Kidney epithelial cell (primary cell): Measurements from ENCODE around the gene PHRF1. TPM values are rescaled to one million over a fixed set of nuclear protein-coding genes. Genes with fewer than 3 reads are reported as not detected.

Source experiments
- DNase-seq: peaks from one replicate; pipeline ENCODE4 v3.0.0-alpha.2; 2010; ENCODE audit warnings: low read depth
- H3K27me3 ChIP-seq: 2 replicates; pipeline ENCODE4 v1.6.0; 2011; ENCODE audit warnings: low read length; ENCODE audit not compliant: control insufficient read depth, insufficient read depth
- H3K36me3 ChIP-seq: 2 replicates; pipeline ENCODE4 v1.5.1; 2011; ENCODE audit warnings: low read length; ENCODE audit not compliant: control insufficient read depth, insufficient read depth
- H3K4me3 ChIP-seq: 2 replicates; pipeline ENCODE4 v1.5.1; 2011; ENCODE audit warnings: low read depth, mild to moderate bottlenecking, control low read depth, low read length
- total RNA-seq: library from RNA; depleted of rRNA; stranded (reverse); fragments of >200 nt; gene quantifications from 2 replicates; pipeline ENCODE4 v1.2.3, GENCODE V29; 2015
- TF ChIP-seq, protein P1 (sequence below): IDR thresholded peaks from 2 replicates; pipeline ENCODE4 v1.5.1; 2011; ENCODE audit warnings: mild to moderate bottlenecking, moderate library complexity, low read length, control low read depth, inconsistent platforms; ENCODE audit not compliant: insufficient read depth, poor library complexity, severe bottlenecking

The PHRF1 gene
- total RNA-seq, 1 donor from 2014 or later: 33.0 TPM

DNA sequence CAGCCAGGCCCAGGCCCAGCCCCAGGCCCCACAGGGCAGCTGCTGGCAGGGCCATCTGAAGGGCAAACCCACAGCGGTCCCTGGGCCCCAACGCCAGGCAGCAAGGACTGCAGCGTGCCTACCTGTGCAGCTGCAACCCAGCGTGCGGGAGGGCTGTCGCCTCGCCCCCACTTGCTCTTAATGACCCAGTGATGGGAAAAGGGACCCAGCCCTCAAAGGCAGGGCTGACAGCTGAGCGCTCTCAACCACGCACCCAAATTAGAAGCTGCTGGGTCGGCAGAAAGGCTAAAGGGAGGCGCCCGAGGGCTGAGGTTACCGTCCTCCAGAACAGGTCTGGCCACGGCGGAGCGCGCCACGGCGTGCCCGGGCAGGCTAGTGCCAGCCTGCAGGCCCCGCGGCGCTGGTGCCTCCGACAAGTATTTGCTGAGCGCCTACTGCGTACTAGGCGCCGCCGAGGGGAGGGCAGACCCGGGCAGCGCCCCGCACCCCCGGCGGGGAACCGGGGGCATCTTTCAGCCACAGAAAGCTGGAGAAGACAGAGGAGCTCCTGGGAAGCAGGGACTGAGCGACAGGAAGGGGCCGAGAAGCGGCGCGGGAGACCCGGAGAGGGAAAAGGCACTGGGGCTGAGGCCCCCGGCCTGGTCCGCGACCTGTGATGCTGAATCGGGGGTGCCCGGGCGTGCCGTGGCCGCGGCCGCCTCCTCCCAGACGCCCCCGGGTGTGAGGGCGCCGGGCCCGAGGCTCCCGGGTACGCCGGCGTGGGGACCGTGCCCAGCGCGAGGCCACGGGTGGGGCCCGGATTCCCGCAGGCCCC is 41.7 kb upstream of the PHRF1 start:
- H3K36me3 ChIP-seq: no peaks in the 10 kb centered on the region
- no peaks in the 10 kb centered on the region for H3K27me3 ChIP-seq
- DNase-seq: no peak
- TF ChIP-seq, protein P1, sequence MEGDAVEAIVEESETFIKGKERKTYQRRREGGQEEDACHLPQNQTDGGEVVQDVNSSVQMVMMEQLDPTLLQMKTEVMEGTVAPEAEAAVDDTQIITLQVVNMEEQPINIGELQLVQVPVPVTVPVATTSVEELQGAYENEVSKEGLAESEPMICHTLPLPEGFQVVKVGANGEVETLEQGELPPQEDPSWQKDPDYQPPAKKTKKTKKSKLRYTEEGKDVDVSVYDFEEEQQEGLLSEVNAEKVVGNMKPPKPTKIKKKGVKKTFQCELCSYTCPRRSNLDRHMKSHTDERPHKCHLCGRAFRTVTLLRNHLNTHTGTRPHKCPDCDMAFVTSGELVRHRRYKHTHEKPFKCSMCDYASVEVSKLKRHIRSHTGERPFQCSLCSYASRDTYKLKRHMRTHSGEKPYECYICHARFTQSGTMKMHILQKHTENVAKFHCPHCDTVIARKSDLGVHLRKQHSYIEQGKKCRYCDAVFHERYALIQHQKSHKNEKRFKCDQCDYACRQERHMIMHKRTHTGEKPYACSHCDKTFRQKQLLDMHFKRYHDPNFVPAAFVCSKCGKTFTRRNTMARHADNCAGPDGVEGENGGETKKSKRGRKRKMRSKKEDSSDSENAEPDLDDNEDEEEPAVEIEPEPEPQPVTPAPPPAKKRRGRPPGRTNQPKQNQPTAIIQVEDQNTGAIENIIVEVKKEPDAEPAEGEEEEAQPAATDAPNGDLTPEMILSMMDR: no peak
- peak overlapping the region; percentile 64 for H3K4me3 ChIP-seq

DNA sequence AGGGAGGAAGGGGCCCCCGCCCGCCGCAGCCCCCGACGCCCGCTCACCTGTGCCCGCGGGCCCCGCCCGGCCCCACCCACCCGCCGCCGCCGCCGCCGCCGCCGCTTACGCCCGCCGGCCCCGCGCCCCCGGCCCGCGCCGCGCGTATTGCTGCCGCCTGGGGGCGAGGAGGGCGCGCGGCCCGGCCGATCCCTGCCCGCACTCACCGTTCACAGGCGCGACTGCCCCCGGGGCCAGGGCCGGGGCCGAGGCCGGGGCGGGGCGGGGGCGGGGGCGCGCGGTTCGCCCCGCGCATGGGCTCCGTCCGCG is 41.1 kb upstream of the PHRF1 start:
- no peaks in the 10 kb centered on the region for H3K36me3 ChIP-seq
- peak overlapping the region; percentile 64 for H3K4me3 ChIP-seq
- H3K27me3 ChIP-seq: no peaks in the 10 kb centered on the region
- no peak for DNase-seq
- TF ChIP-seq, protein P1: no peak

DNA sequence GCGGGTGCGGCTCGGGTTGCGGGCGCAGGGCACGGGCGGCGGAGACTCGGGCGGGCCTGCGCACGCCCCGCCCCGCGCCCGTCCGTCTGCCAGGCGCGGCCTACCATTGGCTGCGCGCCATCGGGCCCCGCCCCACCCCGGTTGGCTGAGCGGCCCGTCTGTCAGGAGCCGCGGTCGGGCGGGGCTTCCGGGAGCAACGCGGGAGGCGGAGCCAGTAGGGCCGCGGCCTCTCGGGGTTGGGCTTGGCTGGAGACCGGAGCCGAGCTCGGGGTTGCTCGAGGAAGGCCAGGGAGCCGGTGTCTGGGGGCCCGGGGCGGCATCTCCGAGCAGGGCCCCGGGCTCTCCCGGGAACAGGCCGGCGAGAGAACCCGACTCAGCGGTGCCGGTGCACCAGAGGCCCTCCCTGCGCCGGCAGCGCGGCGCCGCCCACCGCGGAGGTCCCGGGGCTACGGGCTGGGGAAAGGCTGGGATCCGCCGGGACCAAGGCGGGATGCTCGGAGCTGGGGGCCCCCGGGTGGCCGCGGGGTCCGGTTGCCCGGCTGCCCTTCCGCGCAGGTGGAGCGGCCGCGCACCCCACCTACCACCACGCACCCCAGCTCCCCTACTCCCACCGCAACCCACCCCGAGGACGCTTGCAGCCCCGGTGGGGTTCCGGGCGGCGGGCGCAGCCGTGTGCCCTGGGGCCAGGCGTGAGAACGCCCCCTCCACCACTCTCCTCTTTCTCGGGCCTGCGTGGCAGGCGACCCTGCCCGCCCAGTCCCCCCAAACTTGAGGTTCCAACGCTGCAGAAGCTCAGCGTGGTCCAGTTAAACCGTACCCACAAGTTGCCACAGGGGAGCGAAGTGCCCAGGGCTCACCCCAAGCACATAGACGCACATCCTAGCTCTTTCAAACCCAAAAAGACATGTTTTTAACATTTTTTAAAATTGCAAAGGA is 40.5 kb upstream of the PHRF1 start, which contains the start of gene HRAS:
Gene HRAS (minus strand): TSS at position 58 of the 936 bp plus-strand sequence.
- H3K4me3 ChIP-seq: peak within 1 kb of the TSS; percentile 64
- peak; percentile 51 for DNase-seq
- TF ChIP-seq, protein P1: no peak
- no peaks in the 10 kb centered on the region for H3K36me3 ChIP-seq
- H3K27me3 ChIP-seq: no peaks in the 10 kb centered on the region

DNA sequence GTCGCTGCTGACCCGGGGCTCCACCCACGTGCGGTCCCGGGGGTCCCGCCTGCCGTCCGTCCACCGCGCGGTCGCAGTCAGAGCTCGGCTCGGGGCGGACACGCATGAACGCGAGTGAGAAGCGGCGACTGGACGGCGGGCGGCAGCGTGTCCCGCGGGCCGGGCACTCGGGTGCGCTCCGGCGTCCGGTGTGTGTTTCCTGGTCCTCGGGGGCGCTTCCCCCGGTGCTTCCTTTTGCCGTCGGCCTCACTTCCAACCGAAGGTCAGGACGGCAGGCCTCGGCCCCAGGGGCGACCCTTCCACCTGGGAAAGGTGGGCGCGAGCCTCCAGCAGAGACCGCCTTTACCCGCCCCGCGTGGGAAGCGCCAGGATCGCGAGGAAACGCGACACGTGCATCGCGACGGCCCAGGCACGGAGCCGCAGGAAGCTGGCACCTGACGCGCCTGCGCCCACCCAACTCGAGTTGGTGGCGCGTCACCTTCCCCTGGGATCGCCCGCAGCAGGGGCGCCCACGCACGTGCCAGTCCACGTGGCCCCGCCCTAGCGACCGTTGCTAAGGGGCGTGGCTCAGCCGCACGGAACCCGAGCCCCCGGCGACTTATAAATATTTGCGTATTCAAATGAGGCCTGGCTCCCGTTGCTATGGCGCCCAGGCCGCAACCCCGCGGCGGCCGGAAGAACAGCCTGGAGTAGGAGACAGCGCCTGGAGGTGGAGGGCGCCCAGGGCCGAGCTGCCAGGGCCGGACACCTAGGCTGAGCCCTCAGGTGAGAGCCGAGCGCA is 39.2 kb upstream of the PHRF1 start, which contains the start of gene LRRC56:
Gene LRRC56 (plus strand): TSS at position 687 of the 781 bp plus-strand sequence. CDS start 3,158 bp downstream, outside the sequence.
- TF ChIP-seq, protein P1: no peak
- Histone ChIP-seq H3K36me3 (no peaks in the 10 kb centered on the region), H3K4me3 (peak within 1 kb of the TSS; percentile 60), H3K27me3 (no peaks in the 10 kb centered on the region)
- peak; percentile 49 for DNase-seq

DNA sequence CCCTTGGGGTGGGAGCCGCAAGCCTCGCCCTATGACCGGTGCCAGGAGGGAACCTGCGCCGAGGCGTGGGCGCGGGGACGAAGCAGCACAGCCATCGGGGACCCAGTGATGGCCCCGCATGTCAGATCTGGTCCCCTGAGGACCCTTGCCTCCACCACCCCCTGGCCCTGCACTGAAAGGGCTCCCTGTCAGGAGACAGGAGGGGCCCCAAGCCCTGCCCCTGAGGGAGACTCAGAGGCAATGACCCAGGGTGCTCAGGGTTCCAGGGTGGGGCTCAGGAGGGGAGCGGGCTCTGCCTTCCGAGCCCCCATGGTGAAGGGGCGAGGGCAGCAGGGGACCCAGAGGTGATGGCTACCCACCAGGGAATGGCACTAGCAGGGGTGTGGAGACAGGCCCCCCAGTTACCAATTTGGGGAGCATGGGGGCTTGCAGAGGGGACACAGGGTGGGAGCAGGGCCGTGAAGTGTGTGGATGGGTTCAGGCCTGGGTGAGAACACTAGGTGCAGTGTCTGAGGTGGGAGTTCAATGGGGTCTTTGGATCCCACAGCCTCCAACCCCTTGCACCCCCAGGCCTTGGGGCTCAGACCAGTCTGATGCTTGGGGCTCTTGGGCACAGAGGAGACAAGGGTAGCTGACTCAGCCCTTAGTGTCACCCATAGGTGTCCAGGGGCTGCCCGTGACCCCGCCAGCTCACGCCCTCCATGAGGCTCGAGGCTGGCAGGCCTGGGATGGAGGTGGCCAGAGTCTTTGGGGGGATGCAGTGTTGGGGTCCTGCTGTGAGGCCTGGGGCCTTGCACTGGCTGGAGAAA is 38.4 kb upstream of the PHRF1 start:
- Histone ChIP-seq H3K36me3 (no peaks in the 10 kb centered on the region), H3K4me3 (peak overlapping the region; percentile 41), H3K27me3 (no peaks in the 10 kb centered on the region)
- no peak for DNase-seq
- TF ChIP-seq, protein P1: no peak
